Fibroblast of mammary gland (primary cell): ENCODE measurements around the gene PCDHGA12.
A peak's percentile ranks its signal among the peaks of the same experiment; 100 is the strongest.
"Not testable (repeated sequence)": the region's sequence is repeated elsewhere in the genome, so short reads cannot be mapped to it uniquely, and the experiment has no call there.

Experiments used
- DNase-seq: peaks from one replicate; pipeline ENCODE4 v3.0.0-alpha.2; 2010; ENCODE audit warnings: low read depth
- H3K4me3 ChIP-seq: 2 replicates; pipeline ENCODE4 v1.5.1; 2011; ENCODE audit warnings: low read depth, mild to moderate bottlenecking, low read length, moderate library complexity; ENCODE audit not compliant: control insufficient read depth
- TF ChIP-seq, protein P1 (sequence below): conservative IDR thresholded peaks from 2 replicates; pipeline ENCODE4 v1.5.1; 2011; ENCODE audit warnings: low read depth, low read length, inconsistent platforms; ENCODE audit not compliant: control insufficient read depth, insufficient read depth

Gene PCDHGA12

DNA sequence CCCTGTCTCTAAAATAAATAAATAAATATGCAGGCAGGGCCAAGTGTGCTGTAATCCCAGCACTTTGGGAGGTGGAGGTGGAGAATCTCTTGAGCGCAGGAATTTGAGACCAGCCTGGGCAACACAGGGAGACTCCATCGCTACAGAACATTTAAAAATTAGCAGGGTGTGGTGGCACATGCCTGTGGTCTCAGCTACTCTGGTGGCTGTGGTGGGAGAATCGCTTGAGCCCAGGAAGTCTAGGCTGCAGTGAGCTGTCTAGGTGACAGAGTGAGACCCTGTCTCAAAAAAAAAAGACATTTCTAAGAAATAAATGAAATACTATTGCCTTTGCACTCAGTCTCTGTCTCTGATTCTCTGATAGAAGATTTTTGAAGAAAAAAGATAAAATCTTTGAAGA lies 18.7 kb upstream of the PCDHGA12 start:
- TF ChIP-seq, protein P1, sequence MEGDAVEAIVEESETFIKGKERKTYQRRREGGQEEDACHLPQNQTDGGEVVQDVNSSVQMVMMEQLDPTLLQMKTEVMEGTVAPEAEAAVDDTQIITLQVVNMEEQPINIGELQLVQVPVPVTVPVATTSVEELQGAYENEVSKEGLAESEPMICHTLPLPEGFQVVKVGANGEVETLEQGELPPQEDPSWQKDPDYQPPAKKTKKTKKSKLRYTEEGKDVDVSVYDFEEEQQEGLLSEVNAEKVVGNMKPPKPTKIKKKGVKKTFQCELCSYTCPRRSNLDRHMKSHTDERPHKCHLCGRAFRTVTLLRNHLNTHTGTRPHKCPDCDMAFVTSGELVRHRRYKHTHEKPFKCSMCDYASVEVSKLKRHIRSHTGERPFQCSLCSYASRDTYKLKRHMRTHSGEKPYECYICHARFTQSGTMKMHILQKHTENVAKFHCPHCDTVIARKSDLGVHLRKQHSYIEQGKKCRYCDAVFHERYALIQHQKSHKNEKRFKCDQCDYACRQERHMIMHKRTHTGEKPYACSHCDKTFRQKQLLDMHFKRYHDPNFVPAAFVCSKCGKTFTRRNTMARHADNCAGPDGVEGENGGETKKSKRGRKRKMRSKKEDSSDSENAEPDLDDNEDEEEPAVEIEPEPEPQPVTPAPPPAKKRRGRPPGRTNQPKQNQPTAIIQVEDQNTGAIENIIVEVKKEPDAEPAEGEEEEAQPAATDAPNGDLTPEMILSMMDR, result no peak
- DNase-seq, result no peak
- no peak overlapping the region for H3K4me3 ChIP-seq

DNA sequence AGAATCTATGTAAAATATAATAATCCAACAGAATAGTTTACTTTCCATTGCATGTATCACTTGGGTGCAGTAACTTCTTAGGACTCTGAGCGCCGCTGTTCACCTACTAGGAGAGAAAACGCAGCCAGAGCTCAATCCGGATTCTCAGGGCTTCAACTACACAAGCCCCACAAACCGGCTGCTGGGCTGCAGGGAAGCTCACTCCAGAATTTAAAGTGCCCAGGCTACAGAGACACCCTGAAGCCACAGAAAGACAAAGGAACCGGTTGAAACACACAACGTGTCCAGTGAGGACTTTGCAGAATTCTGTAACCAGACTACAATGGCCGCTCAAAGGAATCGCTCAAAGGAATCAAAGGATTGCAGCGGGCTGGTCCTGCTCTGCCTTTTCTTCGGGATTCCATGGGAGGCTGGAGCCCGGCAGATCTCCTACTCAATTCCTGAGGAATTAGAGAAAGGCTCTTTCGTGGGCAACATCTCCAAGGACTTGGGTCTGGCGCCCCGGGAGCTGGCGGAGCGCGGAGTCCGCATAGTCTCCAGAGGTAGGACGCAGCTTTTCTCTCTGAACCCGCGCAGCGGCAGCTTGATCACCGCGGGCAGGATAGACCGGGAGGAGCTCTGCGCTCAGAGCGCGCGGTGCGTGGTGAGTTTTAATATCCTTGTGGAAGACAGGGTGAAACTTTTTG lies 17.3 kb upstream of the PCDHGA12 start, which contains the start of gene PCDHGA10:
Gene PCDHGA10, plus strand, starts transcription at position 134 of the 686 bp plus-strand sequence. Its CDS starts 189 bp downstream, at position 323.
- TF ChIP-seq, protein P1, result peak; percentile 76
- H3K4me3 ChIP-seq, result peak within 1 kb of the TSS; percentile 58
- peak; percentile 80 for DNase-seq

DNA sequence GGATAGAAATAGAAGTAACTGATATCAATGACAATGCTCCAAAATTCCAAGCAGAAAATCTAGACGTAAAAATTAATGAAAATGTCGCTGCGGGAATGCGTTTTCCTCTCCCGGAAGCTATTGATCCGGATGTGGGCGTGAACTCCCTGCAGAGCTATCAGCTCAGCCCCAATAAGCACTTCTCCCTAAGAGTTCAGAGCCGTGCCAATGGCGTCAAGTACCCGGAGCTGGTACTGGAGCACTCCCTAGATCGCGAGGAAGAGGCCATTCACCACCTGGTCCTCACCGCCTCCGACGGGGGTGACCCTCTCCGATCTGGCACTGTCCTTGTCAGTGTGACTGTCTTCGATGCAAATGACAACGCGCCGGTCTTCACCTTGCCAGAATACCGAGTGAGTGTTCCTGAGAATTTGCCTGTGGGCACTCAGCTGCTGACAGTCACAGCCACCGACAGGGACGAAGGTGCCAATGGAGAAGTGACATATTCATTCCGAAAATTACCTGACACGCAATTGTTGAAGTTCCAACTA lies 16.7 kb upstream of the PCDHGA12 start:
- TF ChIP-seq, protein P1, result no peak
- DNase-seq, result no peak
- peak overlapping the region; percentile 58 for H3K4me3 ChIP-seq

DNA sequence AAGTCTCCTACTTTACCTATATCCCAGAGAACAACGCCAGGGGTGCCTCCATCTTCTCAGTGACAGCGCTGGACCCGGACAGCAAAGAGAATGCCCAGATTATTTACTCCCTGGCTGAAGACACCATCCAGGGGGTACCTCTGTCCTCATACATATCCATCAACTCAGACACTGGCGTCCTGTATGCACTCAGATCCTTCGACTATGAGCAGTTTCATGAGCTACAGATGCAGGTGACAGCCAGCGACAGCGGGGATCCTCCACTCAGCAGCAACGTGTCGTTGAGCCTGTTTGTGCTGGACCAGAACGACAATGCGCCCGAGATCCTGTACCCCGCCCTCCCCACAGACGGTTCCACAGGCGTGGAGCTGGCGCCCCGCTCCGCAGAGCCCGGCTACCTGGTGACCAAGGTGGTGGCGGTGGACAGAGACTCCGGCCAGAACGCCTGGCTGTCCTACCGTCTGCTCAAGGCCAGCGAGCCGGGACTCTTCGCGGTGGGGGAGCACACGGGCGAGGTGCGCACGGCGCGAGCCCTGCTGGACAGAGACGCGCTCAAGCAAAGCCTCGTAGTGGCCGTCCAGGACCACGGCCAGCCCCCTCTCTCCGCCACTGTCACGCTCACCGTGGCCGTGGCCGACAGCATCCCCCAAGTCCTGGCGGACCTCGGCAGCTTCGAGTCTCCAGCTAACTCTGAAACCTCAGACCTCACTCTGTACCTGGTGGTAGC lies 15.6 kb upstream of the PCDHGA12 start:
- H3K4me3 ChIP-seq, result not testable (repeated sequence)

DNA sequence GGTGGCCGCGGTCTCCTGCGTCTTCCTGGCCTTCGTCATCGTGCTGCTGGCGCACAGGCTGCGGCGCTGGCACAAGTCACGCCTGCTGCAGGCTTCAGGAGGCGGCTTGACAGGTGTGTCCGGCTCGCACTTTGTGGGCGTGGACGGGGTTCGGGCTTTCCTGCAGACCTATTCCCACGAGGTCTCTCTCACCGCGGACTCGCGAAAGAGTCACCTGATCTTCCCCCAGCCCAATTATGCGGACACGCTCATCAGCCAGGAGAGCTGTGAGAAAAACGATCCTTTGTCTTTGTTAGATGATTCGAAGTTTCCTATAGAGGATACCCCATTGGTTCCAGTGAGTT lies 15.1 kb upstream of the PCDHGA12 start:
- DNase-seq, H3K4me3 ChIP-seq: not testable (repeated sequence)

More for the DNA sequence above, 15.6 kb upstream of the PCDHGA12 start:
- DNase-seq, result not testable (repeated sequence)

DNA sequence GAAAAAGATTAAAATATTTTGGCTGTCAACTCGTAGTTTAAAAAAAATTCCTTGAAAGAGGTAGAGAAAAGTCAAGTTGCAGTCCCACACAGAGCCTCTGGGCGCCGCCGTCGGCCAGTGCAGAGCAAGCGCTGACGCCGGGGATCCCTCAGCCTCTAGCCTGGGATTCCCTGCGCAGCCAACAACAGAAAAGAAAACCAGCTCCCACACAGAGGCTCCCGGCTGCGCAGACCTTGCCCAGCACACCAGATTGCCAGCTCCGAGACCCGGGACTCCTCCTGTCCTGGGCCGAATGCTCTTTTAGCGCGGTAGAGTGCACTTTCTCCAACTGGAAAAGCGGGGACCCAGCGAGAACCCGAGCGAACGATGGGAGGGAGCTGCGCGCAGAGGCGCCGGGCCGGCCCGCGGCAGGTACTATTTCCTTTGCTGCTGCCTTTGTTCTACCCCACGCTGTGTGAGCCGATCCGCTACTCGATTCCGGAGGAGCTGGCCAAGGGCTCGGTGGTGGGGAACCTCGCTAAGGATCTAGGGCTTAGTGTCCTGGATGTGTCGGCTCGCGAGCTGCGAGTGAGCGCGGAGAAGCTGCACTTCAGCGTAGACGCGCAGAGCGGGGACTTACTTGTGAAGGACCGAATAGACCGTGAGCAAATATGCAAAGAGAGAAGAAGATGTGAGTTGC lies 12.7 kb upstream of the PCDHGA12 start, which contains the start of gene PCDHGB7:
Gene PCDHGB7, plus strand, starts transcription at position 184 of the 679 bp plus-strand sequence. Its CDS starts 183 bp downstream, at position 367.
- DNase-seq, result peak; percentile 84
- TF ChIP-seq, protein P1, result peak; percentile 81
- peak within 1 kb of the TSS; percentile 52 for H3K4me3 ChIP-seq

DNA sequence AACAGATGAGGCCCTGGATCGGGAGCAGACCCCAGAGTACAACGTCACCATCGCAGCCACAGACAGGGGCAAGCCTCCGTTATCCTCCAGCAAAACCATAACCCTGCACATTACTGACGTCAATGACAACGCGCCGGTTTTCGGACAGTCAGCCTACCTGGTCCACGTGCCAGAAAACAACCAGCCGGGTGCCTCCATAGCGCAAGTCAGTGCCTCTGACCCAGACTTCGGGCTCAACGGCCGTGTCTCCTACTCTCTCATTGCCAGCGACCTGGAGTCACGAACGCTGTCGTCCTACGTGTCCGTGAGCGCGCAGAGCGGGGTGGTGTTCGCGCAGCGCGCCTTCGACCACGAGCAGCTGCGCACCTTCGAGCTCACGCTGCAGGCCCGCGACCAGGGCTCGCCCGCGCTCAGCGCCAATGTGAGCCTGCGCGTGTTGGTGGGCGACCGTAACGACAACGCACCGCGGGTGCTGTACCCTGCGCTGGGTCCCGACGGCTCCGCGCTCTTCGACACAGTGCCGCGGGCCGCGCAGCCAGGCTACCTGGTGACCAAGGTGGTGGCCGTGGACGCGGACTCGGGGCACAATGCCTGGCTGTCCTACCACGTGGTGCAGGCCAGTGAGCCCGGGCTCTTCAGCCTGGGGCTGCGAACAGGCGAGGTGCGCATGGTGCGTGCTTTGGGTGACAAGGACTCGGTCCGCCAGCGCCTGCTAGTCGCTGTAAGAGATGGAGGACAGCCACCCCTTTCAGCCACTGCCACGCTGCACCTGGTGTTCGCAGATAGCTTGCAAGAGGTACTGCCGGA lies 11.0 kb upstream of the PCDHGA12 start:
- TF ChIP-seq, protein P1, result no peak
- H3K4me3 ChIP-seq, result no peak overlapping the region
- DNase-seq, result no peak
